Activated CD4-positive, alpha-beta T cell treated with anti-CD3 and anti-CD28 coated beads, Interleukin-2, amount 50 U/mL, for 4 hours (primary cell): ENCODE measurements around the gene TMBIM4.

Experiments used
- DNase-seq, 2 experiments: peaks; one replicate each; pipeline ENCODE4 v3.0.0-alpha.2; 2020

TMBIM4 gene

DNA sequence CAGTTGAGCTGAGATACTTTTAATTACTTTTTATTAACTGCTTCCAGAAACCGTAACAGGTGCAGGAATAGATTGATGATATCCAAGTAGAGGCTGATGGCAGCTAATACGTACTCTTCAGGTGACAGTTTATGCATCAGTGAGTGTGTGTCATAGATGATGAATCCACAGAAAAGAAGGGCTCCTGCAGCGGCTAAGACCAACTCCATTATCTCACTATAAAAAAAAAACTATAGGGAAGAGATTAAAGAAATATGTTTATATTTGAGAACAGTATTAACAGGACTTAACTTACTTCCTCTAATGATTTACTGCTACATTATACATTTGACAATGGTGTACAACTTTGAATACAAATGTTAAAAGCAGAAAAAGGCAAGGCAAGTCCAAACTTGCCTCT is 31.9 kb downstream of the TMBIM4 start:
- DNase-seq: no peak

- DNase-seq: no peak
These were observed 37.4 kb downstream of the TMBIM4 start for GRCh38 chr12:66132408-66132807.

DNA sequence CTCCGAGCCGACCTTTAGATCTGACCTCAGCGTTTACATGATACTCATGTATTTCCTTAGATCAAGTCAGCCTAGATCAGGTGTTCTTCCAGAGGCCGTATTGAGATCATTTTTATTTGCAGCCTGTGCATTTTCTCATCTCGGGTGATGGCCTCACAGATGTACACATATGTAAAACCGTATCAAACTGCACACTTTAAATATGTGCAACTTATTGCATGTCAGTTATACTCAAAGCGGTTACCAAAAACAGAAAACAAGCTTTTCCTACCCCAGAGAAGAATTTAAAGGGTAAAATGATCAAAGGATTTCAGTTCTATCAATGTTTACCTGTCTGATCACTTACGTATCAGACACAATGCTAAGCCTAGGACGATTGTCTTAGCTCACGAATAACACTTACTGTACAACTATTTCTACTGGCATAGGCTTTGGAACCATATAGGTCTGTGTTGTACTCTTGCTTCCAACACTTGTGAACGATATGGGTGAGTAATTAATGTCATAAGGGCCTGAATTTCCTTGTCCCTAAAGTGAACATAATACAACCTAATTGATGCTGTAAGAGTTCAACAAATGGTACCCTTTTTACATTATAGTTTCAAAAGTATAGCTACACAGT is 38.6 kb downstream of the TMBIM4 start:
- DNase-seq: no peak

GRCh38 chr12:66130267-66131066 is 39.3 kb downstream of the TMBIM4 start, which contains the start of gene LLPH:
Gene LLPH (minus strand): TSS chr12:66130750. CDS start chr12:66129106, 1,644 bp downstream.
- DNase-seq: peak; percentile 84 to 88

- no peak for DNase-seq
These were observed 39.9 kb downstream of the TMBIM4 start for GRCh38 chr12:66129934-66130266.

GRCh38 chr12:66127650-66128049 is 42.1 kb downstream of the TMBIM4 start:
- DNase-seq: no peak

DNA sequence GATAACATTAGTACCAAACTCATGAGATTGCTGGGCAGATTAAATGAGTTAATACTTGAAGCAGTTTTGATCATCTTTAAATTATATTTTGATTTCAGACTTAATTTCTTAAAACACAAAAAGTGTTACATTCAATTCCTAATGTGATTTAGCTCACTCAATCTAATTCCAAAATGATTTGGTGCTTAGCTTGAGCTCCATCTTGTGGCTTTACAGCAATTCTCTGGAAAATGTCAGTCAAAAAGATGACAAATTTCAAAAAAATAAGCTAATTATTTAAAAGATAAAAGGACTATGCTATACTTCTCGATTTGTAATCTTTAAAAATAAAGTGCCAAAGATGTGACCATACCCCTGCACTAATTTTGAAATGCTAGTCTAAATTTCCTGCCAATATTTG is 49.3 kb downstream of the TMBIM4 start:
- DNase-seq: no peak

GRCh38 chr12:66119870-66120241 is 49.9 kb downstream of the TMBIM4 start:
- no peak for DNase-seq

DNA sequence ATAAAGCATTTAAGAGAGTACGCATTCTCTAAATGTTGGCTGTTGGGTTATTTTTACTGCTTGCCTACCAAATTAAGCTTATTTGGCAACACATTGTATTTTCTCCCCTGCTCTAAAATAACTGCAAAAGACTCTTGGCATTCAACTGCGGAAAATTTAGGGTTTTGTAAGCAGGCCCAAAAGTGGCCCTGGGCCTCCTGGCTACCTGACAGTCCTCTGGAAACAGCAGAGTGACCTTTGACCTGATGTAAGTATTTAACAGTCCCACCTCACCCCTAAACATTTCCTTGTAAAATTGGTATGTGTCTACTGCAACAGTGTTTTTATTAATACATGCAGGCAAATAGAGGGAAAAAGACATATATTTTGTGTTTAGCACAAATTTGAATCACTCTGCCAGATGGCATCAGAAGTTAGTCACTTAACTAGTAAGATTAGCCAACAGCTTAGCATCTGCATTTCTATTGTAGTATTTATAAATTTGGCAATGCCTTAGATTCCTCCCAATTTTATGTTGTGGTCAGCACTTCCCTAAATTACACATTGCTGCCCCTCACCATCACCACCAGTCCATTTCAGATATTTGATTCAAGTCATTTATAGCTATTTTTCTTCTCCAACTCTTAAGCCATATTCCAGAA is 50.4 kb downstream of the TMBIM4 start:
- DNase-seq: no peak

GRCh38 chr12:66118240-66118891 is 51.4 kb downstream of the TMBIM4 start:
- no peak for DNase-seq

DNA sequence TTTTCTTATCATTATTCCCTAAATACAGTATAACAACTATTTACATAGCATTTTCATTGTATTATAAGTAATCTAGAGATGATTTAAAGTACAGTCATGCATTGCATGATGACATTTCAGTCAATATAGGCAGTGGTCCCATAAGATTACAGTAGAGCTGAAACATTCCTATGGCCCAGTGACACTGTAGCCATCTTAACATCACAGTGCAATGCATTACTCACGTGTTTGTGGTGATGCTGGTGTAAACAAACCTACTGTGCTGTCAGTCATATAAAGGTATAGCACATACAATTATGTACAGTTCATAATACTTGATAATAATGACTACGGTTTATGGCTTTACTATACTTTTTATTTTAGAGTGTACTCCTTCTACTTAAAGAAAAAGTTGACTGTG is 52.6 kb downstream of the TMBIM4 start:
- DNase-seq: no peak

DNA sequence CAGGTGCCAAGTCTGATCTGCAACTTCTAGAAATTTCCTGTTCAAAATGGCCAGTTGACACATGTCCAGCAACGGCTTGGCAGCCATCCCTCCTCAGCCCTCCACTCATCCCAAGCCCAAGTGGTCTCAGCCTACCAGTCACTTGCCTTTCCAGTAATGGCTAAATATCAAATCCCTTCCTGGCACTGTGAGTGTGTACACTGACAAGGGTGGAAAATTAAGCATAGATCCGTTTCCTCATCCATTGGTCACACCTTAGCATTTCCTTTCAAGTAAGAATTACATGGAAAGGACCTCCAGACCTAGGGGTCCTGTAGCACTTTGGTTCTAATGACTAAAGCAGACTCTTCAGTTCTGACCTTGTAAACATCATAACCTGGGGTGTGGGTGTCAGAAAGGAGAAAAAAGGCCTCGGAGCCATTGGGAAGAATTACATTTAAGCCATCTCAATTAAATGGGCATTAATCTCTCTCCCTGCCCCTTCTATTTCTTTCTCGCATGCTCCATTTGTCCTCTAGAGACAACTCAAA is 54.7 kb downstream of the TMBIM4 start:
- DNase-seq: no peak

- no peak for DNase-seq
These were observed 56.3 kb downstream of the TMBIM4 start for GRCh38 chr12:66113471-66113870.

DNA sequence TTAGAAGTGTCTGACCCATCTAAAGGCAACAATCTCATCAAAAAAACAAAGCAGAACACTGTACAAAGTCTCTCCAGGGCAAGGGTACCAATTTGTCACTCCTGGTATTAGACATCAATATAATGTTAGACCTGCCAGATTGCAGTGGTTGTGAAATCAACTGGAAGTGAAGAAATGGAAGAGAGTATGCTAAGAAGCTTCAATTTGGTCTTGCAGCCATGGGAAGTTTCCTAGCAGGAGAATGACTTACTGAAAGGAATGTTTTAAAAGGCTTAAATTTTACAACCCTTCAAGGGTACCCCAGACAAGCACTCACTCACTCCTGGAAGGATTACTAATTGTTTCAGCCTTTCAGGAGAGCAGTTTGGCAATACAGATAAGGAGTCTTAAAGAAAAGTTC is 58.2 kb downstream of the TMBIM4 start:
- no peak for DNase-seq

GRCh38 chr12:66109056-66109455 is 60.7 kb downstream of the TMBIM4 start:
- no peak for DNase-seq

- DNase-seq: no peak
These were observed 61.4 kb downstream of the TMBIM4 start for GRCh38 chr12:66108386-66108785.

GRCh38 chr12:66107451-66107915 is 62.3 kb downstream of the TMBIM4 start:
- no peak for DNase-seq

- no peak for DNase-seq
These were observed 66.5 kb downstream of the TMBIM4 start for GRCh38 chr12:66103016-66103913.

- no peak for DNase-seq
These were observed 77.1 kb downstream of the TMBIM4 start for GRCh38 chr12:66092559-66093269.

DNA sequence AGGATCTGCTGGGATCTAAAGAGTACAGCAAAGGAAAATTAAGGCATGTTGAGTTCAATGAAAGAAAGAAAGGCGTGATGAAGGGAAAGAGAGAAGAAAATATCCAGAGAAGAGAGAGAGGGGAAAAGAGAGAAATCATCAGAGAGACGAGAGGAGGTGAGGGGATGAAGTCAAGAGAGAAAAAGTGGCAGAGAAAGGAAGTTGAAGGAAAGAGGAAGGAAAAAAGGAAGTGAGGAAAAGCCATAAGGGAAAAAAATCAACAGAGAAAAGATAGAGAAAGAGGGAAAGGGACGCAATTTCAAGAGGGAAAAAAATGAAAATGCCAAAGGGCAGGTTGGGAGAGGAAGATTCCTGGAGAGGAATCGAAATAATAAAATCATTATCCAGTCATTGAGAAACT is 79.6 kb downstream of the TMBIM4 start:
- no peak for DNase-seq

- peak; percentile 17 to 39 for DNase-seq
These were observed 82.3 kb downstream of the TMBIM4 start for GRCh38 chr12:66087365-66087943.
